ENCODE data around the gene LRPPRC. TPM values are rescaled to one million over a fixed set of nuclear protein-coding genes. Genes with fewer than 3 reads are reported as not detected.
"Not testable (repeated sequence)": the region's sequence is repeated elsewhere in the genome, so short reads cannot be mapped to it uniquely, and the experiment has no call there.

The LRPPRC gene
- total and polyA plus RNA-seq, 9 donors = 53.9 to 84.7 (median 64.0) TPM

DNA sequence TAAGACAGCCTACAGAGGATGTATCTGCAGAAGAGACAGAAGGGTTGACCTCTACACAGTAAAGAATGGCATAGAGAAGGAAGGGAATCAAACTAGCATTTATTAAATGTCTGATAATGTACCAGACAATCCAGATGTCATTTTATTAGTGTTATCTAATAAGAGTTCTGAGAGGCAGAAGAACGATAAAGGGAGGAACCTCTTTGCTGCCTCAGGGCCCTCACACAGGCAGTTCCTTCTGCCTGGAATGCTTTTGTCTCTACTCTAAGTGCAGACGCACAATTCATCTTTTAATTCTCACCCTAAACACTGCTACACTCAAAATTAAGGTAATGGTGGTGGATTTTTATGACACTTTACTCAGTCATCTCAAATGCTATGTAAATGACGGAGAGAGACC, 64.5 kb downstream of the LRPPRC start:
- Histone ChIP-seq H3K9me3 (replicated peaks; ENCODE audit: control insufficient read depth, low read depth, low read length) (no peaks in the 10 kb centered on the region), H3K27ac (ENCODE audit: low read length) (no peak overlapping the region), H3K36me3 (ENCODE audit: control insufficient read depth, insufficient read depth, low read length) (peaks cover 8% of the 10 kb centered on the region)

DNA sequence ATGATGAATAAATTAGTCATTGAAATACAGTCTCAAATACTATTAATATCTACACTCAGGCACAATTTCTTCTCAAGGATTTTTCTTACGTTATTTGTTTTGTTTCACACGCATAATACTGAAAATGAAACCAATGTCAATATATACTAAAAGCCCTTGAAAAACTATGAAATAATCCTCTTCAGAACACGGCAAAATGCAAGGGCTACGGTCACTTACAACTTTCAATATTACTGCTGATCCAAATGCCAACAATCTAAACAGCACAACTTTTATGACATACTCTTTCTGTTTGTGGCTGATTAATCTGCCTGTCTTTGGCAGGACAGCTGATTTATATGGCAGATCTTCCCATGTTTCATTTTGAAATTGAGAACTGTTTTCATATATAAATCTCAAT, 68.3 kb downstream of the LRPPRC start:
- 100% methylated on average over 2 of the region's 4 CpGs for WGBS (ENCODE audit: insufficient coverage)
- Histone ChIP-seq H3K36me3 (ENCODE audit: control insufficient read depth, insufficient read depth, low read length) (peaks cover 14% of the 10 kb centered on the region), H3K9me3 (replicated peaks; ENCODE audit: control insufficient read depth, low read depth, low read length) (no peaks in the 10 kb centered on the region), H3K27ac (ENCODE audit: low read length) (no peak overlapping the region), H3K27me3 (ENCODE audit: control insufficient read depth, insufficient read depth, low read length) (no peaks in the 10 kb centered on the region), H3K4me3 (ENCODE audit: low read length) (no peak overlapping the region), H3K4me1 (ENCODE audit: control insufficient read depth, insufficient read depth, low read length) (no peaks in the 10 kb centered on the region)
- DNase-seq = no peak

More for the DNA sequence above, 64.5 kb downstream of the LRPPRC start:
- Histone ChIP-seq H3K4me1 (ENCODE audit: control insufficient read depth, insufficient read depth, low read length) (no peaks in the 10 kb centered on the region), H3K4me3 (ENCODE audit: low read length) (no peak overlapping the region), H3K27me3 (ENCODE audit: control insufficient read depth, insufficient read depth, low read length) (no peaks in the 10 kb centered on the region)
- no peak for DNase-seq
- no CpG with 5 or more reads among the region's 3 CpGs for WGBS (ENCODE audit: insufficient coverage)

DNA sequence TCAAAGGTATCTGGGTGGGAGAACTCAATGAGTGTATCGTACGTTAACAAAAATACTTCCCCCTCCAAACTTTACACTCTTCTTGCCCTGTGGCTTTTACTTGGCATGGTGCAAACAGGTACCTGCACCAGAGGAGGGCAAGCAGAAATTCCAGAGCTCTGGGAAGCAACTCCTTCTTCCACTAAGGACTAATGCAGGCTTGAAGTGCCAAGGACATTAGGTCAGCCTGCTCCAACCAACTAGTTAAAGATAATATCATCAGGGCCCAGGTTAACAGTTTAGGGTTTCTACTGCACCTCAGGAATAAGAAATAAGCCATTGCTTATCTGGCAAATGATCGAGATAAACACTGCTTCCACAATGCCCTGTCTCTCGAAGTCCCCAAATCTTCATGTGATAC, 70.4 kb downstream of the LRPPRC start:
- DNase-seq = no peak
- Histone ChIP-seq H3K27ac (ENCODE audit: low read length) (no peak overlapping the region), H3K4me1 (ENCODE audit: control insufficient read depth, insufficient read depth, low read length) (no peaks in the 10 kb centered on the region), H3K27me3 (ENCODE audit: control insufficient read depth, insufficient read depth, low read length) (no peaks in the 10 kb centered on the region), H3K36me3 (ENCODE audit: control insufficient read depth, insufficient read depth, low read length) (peaks cover 16% of the 10 kb centered on the region), H3K9me3 (replicated peaks; ENCODE audit: control insufficient read depth, low read depth, low read length) (no peaks in the 10 kb centered on the region), H3K4me3 (ENCODE audit: low read length) (no peak overlapping the region)
- 100% methylated on average over 2 of the region's 4 CpGs for WGBS (ENCODE audit: insufficient coverage)

DNA sequence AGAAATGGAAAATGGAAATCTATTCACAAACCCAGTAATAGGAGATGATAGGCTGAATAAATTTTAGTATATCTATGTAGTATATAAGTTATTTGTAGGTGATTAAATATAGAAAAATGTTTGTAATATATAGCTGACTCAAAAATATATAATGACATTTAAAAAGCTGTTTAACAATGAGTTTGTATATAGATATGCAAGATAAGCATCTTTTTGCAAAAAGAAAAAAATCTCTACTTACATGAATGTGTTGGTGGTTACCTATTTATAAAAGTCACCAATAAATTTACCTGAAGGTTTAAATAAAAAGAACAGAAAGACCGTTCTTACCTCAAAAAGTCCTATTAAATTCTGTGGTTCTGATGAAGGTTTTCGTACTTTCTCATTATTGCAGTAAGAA, 71.3 kb downstream of the LRPPRC start:
- no peak overlapping the region for H3K27ac ChIP-seq (ENCODE audit: low read length)
- no peaks in the 10 kb centered on the region for H3K27me3 ChIP-seq (ENCODE audit: control insufficient read depth, insufficient read depth, low read length)
- no peaks in the 10 kb centered on the region for H3K9me3 ChIP-seq (replicated peaks; ENCODE audit: control insufficient read depth, low read depth, low read length)
- no peak overlapping the region for H3K4me3 ChIP-seq (ENCODE audit: low read length)
- H3K36me3 ChIP-seq (ENCODE audit: control insufficient read depth, insufficient read depth, low read length) = peaks cover 14% of the 10 kb centered on the region
- WGBS (ENCODE audit: insufficient coverage) = no CpG with 5 or more reads among the region's 2 CpGs
- no peaks in the 10 kb centered on the region for H3K4me1 ChIP-seq (ENCODE audit: control insufficient read depth, insufficient read depth, low read length)
- DNase-seq = no peak

DNA sequence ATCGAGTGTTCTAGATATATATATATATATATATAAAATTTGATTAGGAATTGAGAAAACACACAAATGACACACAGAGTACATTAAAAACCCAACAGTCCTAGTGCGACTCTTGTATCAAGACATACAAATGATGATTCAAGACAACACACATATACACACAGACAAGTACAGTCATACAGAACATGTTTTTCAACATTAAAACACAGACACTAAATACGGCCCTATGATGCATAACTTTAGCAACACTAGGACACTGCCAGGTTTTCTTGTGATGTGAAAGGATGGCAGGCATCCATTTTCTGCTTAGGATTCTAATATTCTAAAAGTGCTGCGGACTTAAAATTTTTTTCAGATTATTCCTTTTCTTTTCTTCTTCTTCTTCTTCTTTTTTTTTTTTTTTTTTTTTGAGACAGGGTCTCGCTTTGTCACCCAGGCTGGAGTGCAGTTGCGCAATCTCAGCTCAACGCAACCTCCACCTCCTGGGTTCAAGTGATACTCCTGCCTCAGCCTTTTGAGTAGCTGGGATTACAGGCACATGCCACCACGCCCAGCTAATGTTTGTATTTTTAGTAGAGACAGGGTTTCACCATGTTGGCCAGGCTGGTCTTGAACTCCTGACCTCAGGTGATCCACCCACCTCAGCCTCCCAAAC, 84.5 kb downstream of the LRPPRC start:
- H3K27me3 ChIP-seq (ENCODE audit: control insufficient read depth, insufficient read depth, low read length); H3K9me3 ChIP-seq (replicated peaks; ENCODE audit: control insufficient read depth, low read depth, low read length); H3K4me3 ChIP-seq (ENCODE audit: low read length); H3K4me1 ChIP-seq (ENCODE audit: control insufficient read depth, insufficient read depth, low read length); DNase-seq; H3K27ac ChIP-seq (ENCODE audit: low read length): not testable (repeated sequence)
- peaks cover 26% of the 10 kb centered on the region for H3K36me3 ChIP-seq (ENCODE audit: control insufficient read depth, insufficient read depth, low read length)
- 100% methylated on average over 2 of the region's 8 CpGs for WGBS (ENCODE audit: insufficient coverage)

DNA sequence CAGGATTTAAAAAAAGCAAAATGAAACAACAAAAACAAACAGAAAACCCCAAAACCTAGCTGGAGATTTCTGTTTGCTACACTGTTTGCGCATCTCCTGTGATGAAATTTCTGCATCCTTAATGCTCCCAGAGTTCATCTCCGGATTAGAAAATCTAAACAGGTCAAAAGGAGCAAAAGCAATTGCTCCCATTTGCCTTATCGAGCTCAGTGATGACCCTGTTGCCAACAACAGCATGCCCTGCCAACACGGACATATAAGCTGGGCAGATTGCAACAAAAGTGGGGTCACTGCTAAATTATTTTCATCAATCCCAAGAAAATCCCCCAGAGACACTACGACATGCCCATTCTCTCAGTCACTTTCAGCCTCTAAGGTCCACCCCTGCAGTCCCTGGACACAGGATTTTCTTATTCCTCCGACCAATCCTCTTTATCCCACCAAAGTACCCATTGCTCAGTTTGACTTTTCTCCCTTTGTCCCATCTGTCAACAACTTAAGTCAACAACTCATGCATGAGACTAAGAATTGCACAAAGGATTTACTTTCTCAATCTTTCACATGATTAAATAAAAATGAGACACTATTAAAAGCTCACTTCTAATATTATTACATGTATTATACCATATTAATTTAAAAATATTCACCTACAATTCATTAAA, 89.2 kb downstream of the LRPPRC start:
- no peak for DNase-seq
- Histone ChIP-seq H3K27ac (ENCODE audit: low read length) (no peak overlapping the region), H3K9me3 (replicated peaks; ENCODE audit: control insufficient read depth, low read depth, low read length) (no peaks in the 10 kb centered on the region), H3K27me3 (ENCODE audit: control insufficient read depth, insufficient read depth, low read length) (no peaks in the 10 kb centered on the region), H3K4me1 (ENCODE audit: control insufficient read depth, insufficient read depth, low read length) (no peaks in the 10 kb centered on the region), H3K36me3 (ENCODE audit: control insufficient read depth, insufficient read depth, low read length) (peaks cover 18% of the 10 kb centered on the region), H3K4me3 (ENCODE audit: low read length) (no peak overlapping the region)
- WGBS (ENCODE audit: insufficient coverage) = 87% methylated on average over 5 of the region's 6 CpGs

DNA sequence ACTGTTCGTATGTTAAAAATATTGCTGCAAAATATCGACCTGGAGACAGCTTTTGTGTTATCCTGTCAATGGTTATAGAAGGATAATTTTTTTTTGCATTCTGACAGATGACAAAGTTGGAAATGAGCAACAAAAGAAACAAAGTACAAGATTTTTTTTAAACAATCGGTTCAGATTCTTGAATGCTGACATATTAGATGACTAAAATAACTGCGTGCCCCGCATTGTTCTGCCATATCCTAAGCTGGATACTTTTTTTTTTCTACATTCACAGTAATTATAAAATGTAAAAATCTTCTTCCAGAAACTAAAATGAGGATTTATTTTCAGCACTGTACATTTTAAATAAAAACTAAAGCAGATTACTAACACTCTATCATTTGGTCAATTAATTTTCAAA, 89.9 kb downstream of the LRPPRC start:
- H3K9me3 ChIP-seq (replicated peaks; ENCODE audit: control insufficient read depth, low read depth, low read length) = no peaks in the 10 kb centered on the region
- H3K27me3 ChIP-seq (ENCODE audit: control insufficient read depth, insufficient read depth, low read length) = no peaks in the 10 kb centered on the region
- H3K4me3 ChIP-seq (ENCODE audit: low read length) = no peak overlapping the region
- no peak overlapping the region for H3K27ac ChIP-seq (ENCODE audit: low read length)
- no peak for DNase-seq
- no CpG with 5 or more reads among the region's 5 CpGs for WGBS (ENCODE audit: insufficient coverage)
- no peaks in the 10 kb centered on the region for H3K4me1 ChIP-seq (ENCODE audit: control insufficient read depth, insufficient read depth, low read length)
- H3K36me3 ChIP-seq (ENCODE audit: control insufficient read depth, insufficient read depth, low read length) = peaks cover 20% of the 10 kb centered on the region

DNA sequence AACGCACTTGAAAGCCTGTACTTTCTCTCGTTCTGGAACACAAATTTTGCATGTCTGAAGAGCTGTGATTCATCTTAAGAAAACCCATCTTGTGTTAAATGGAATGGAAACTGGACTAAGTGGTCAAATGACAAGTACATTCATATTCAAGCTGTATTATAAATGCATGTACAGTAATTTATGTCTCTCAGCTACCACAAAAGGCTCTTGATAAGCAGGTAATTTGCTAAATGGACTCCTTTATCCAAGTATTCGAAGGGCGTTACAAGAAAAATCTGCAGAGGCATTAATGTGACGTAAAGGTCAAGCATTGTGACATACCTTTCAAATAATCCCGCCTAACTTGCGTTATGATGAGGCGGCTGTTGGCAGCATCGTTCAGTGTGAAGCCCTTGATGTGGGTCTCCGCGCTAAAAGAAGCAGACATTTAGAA, 90.4 kb downstream of the LRPPRC start:
- DNase-seq = no peak
- peaks cover 18% of the 10 kb centered on the region for H3K36me3 ChIP-seq (ENCODE audit: control insufficient read depth, insufficient read depth, low read length)
- no peaks in the 10 kb centered on the region for H3K4me1 ChIP-seq (ENCODE audit: control insufficient read depth, insufficient read depth, low read length)
- WGBS (ENCODE audit: insufficient coverage) = 94% methylated on average over 8 of the region's 11 CpGs
- H3K27ac ChIP-seq (ENCODE audit: low read length) = no peak overlapping the region
- no peak overlapping the region for H3K4me3 ChIP-seq (ENCODE audit: low read length)
- H3K9me3 ChIP-seq (replicated peaks; ENCODE audit: control insufficient read depth, low read depth, low read length) = no peaks in the 10 kb centered on the region
- no peaks in the 10 kb centered on the region for H3K27me3 ChIP-seq (ENCODE audit: control insufficient read depth, insufficient read depth, low read length)

DNA sequence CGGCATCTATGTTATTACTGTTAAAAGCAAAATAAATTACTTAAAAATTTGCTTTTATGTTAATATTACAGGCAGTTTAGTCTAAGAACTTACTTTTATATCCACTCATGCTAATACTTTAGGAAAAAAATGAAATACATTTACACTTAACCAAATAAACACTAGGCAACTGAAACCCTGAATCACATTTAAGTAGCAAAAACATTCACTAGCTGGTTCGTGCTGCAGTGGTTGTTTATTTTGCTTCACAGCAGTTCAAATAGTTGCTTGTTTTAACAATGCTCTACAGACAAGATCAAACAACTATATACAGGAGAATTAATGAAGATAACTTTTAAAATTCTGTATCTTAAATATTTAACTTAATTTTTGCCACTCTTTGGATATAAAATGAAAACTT, 96.2 kb downstream of the LRPPRC start:
- Histone ChIP-seq H3K36me3 (ENCODE audit: control insufficient read depth, insufficient read depth, low read length) (peaks cover 28% of the 10 kb centered on the region), H3K4me1 (ENCODE audit: control insufficient read depth, insufficient read depth, low read length) (no peaks in the 10 kb centered on the region), H3K27me3 (ENCODE audit: control insufficient read depth, insufficient read depth, low read length) (no peaks in the 10 kb centered on the region), H3K27ac (ENCODE audit: low read length) (no peak overlapping the region), H3K9me3 (replicated peaks; ENCODE audit: control insufficient read depth, low read depth, low read length) (no peaks in the 10 kb centered on the region), H3K4me3 (ENCODE audit: low read length) (no peak overlapping the region)
- no CpG with 5 or more reads among the region's 2 CpGs for WGBS (ENCODE audit: insufficient coverage)
- DNase-seq = no peak

DNA sequence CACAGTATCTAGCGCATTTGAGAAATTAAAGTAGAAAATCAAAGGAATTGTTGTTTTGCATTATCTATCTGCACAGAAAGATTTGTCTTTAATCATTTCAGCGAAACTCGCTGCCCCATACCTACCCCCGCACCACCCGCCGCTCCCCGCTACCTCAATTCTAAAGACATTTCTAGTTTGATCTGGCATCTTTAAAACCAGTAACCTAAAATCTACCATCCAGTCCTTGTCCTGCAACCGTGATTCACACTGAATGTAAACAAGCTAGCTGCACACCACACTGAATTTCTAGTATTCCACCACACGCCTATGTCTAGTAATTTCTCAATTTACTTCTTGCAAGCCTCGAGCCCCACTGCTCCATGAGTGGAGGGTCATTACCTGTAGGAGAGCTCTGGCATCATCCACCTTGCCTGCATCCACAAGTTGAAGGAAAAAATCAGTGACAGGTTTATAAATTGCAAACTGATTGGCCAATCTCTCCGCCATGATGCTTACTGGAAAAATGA, 96.9 kb downstream of the LRPPRC start:
- Histone ChIP-seq H3K27me3 (ENCODE audit: control insufficient read depth, insufficient read depth, low read length) (no peaks in the 10 kb centered on the region), H3K27ac (ENCODE audit: low read length) (no peak overlapping the region), H3K4me1 (ENCODE audit: control insufficient read depth, insufficient read depth, low read length) (no peaks in the 10 kb centered on the region), H3K36me3 (ENCODE audit: control insufficient read depth, insufficient read depth, low read length) (peaks cover 30% of the 10 kb centered on the region), H3K4me3 (ENCODE audit: low read length) (no peak overlapping the region), H3K9me3 (replicated peaks; ENCODE audit: control insufficient read depth, low read depth, low read length) (no peaks in the 10 kb centered on the region)
- DNase-seq = no peak
- 86% methylated on average over 7 of the region's 11 CpGs for WGBS (ENCODE audit: insufficient coverage)

Data from muscle of leg (tissue), 11 donors.